Neural progenitor cell (in vitro differentiated cells): Measurements from ENCODE around the gene PHLPP1. TPM values are rescaled to one million over a fixed set of nuclear protein-coding genes. Genes with fewer than 3 reads are reported as not detected.

ENCODE experiments used
- DNase-seq: peaks from one replicate; pipeline ENCODE4 v3.0.0-alpha.2; 2016; ENCODE audit warnings: low spot score
- H2AFZ ChIP-seq: fragments of 200-600 bp; sonication (generic); replicated peaks from 2 replicates; pipeline ENCODE4 v1.6.1; 2016; ENCODE audit warnings: antibody characterized with exemption
- H3F3A ChIP-seq: fragments of 200-600 bp; sonication (generic); 2 replicates; pipeline ENCODE4 v1.6.1; 2016; ENCODE audit warnings: antibody characterized with exemption, low read depth
- H3K27ac ChIP-seq: fragments of 200-600 bp; sonication (generic); 2 replicates; pipeline ENCODE4 v1.5.1; 2016; ENCODE audit warnings: mild to moderate bottlenecking
- H3K27me3 ChIP-seq: fragments of 200-600 bp; sonication (generic); 2 replicates; pipeline ENCODE4 v1.6.1; 2016; ENCODE audit warnings: mild to moderate bottlenecking, moderate library complexity
- H3K36me3 ChIP-seq: fragments of 200-600 bp; sonication (generic); 2 replicates; pipeline ENCODE4 v1.5.1; 2016
- H3K4me1 ChIP-seq: fragments of 200-600 bp; sonication (generic); 2 replicates; pipeline ENCODE4 v1.6.1; 2016; ENCODE audit warnings: mixed run types
- H3K4me2 ChIP-seq: fragments of 200-600 bp; sonication (generic); 2 replicates; pipeline ENCODE4 v1.6.1; 2016
- H3K4me3 ChIP-seq: fragments of 200-600 bp; sonication (generic); 2 replicates; pipeline ENCODE4 v1.5.1; 2016
- H3K79me2 ChIP-seq: fragments of 200-600 bp; sonication (generic); 2 replicates; pipeline ENCODE4 v1.6.1; 2016; ENCODE audit warnings: low read depth
- H3K9ac ChIP-seq: fragments of 200-600 bp; sonication (generic); 2 replicates; pipeline ENCODE4 v1.6.1; 2016
- H3K9me3 ChIP-seq: fragments of 200-600 bp; sonication (generic); 2 replicates; pipeline ENCODE4 v1.5.1; 2016; ENCODE audit warnings: low read depth
- H4K20me1 ChIP-seq: fragments of 200-600 bp; sonication (generic); 2 replicates; pipeline ENCODE4 v1.6.1; 2016; ENCODE audit warnings: low read depth
- H3K27ac Mint-ChIP-seq: 3 replicates; pipeline ENCODE4 v1.8.0; 2021; ENCODE audit warnings: mixed read lengths
- H3K27me3 Mint-ChIP-seq: 2 replicates; pipeline ENCODE4 v1.8.0; 2022; ENCODE audit warnings: low read depth, mild to moderate bottlenecking, inconsistent platforms, moderate library complexity, mixed read lengths; ENCODE audit not compliant: insufficient read depth
- H3K36me3 Mint-ChIP-seq: 3 replicates; pipeline ENCODE4 v1.8.0; 2021; ENCODE audit warnings: mixed read lengths
- H3K4me1 Mint-ChIP-seq: 3 replicates; pipeline ENCODE4 v1.8.0; 2021; ENCODE audit warnings: mixed read lengths
- H3K4me3 Mint-ChIP-seq: 3 replicates; pipeline ENCODE4 v1.8.0; 2021; ENCODE audit warnings: mild to moderate bottlenecking, moderate library complexity, mixed read lengths
- H3K9me3 Mint-ChIP-seq: 3 replicates; pipeline ENCODE4 v1.8.0; 2020; ENCODE audit warnings: mixed read lengths
- CTCF ChIP-seq: fragments of 200-600 bp; sonication (generic); IDR thresholded peaks from 2 replicates; pipeline ENCODE4 v1.5.1; 2017; ENCODE audit warnings: antibody characterized with exemption, mild to moderate bottlenecking
- EZH2 ChIP-seq: fragments of 200-600 bp; sonication (generic); IDR thresholded peaks from 2 replicates; pipeline ENCODE4 v1.6.1; 2017; ENCODE audit warnings: antibody characterized with exemption, mild to moderate bottlenecking, moderate library complexity
- EZH2phosphoT487 ChIP-seq: fragments of 200-600 bp; sonication (generic); IDR thresholded peaks from 2 replicates; pipeline ENCODE4 v1.6.1; 2017; ENCODE audit warnings: antibody characterized with exemption
- total RNA-seq: library from RNA; depleted of rRNA; stranded (reverse); fragments of >200 nt; gene quantifications from 2 replicates; pipeline ENCODE4 v1.2.3, GENCODE V29; 2015; ENCODE audit warnings: low replicate concordance

Gene PHLPP1
- total RNA-seq, 1 donor from 2014 or later = 20.8 TPM

GRCh38 chr18:63001861-63002260, 286.5 kb downstream of the PHLPP1 start:
- Mint-ChIP-seq H3K9me3 (no peaks in the 10 kb centered on the region), H3K4me3 (no peak overlapping the region), H3K27ac (no peak overlapping the region), H3K27me3 (peaks cover 5% of the 10 kb centered on the region), H3K4me1 (peaks cover 4% of the 10 kb centered on the region), H3K36me3 (no peaks in the 10 kb centered on the region)
- Histone ChIP-seq H3K4me3 (no peak overlapping the region), H3K4me1 (no peaks in the 10 kb centered on the region), H3K36me3 (no peaks in the 10 kb centered on the region), H3K9me3 (no peaks in the 10 kb centered on the region), H3K79me2 (no peaks in the 10 kb centered on the region), H3K27ac (no peak overlapping the region), H4K20me1 (no peaks in the 10 kb centered on the region), H3K9ac (no peak overlapping the region), H3K4me2 (no peak overlapping the region), H3F3A (no peaks in the 10 kb centered on the region), H2AFZ (no peak overlapping the region), H3K27me3 (no peaks in the 10 kb centered on the region)
- TF ChIP-seq CTCF = no peak
- TF ChIP-seq EZH2phosphoT487 = no peak
- TF ChIP-seq EZH2 = no peak
- DNase-seq = no peak

DNA sequence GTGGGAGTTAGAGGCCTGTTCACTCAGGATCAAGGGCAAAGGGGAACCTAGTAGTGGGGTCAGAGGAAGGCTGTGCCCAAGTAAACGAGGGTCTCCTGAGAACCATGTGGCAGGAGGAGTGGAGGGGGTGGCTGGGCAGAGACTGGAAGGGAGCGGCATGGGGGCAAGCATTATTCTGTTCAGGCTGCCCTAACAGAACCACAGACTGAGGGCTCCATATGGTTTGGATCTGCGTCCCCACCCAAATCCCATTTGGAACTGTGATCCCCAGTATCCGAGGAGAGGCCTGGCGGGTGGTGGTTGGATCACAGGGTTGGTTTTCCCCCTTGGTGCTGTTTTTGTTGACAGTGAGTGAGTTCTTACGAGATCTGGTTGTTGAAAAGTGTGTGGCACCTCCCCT, 287.0 kb downstream of the PHLPP1 start:
- no peak overlapping the region for H3K27ac Mint-ChIP-seq
- Histone ChIP-seq H3F3A (no peaks in the 10 kb centered on the region), H4K20me1 (no peaks in the 10 kb centered on the region), H3K36me3 (no peaks in the 10 kb centered on the region), H3K9ac (no peak overlapping the region), H3K9me3 (no peaks in the 10 kb centered on the region), H2AFZ (no peak overlapping the region), H3K4me3 (no peak overlapping the region), H3K27me3 (no peaks in the 10 kb centered on the region), H3K27ac (no peak overlapping the region), H3K4me1 (no peaks in the 10 kb centered on the region), H3K79me2 (no peaks in the 10 kb centered on the region), H3K4me2 (no peak overlapping the region)
- peaks cover 5% of the 10 kb centered on the region for H3K27me3 Mint-ChIP-seq
- peaks cover under 1% of the 10 kb centered on the region for H3K4me1 Mint-ChIP-seq
- DNase-seq = no peak
- H3K4me3 Mint-ChIP-seq = no peak overlapping the region
- no peak for TF ChIP-seq EZH2phosphoT487
- TF ChIP-seq EZH2 = no peak
- TF ChIP-seq CTCF = no peak
- no peaks in the 10 kb centered on the region for H3K9me3 Mint-ChIP-seq
- no peaks in the 10 kb centered on the region for H3K36me3 Mint-ChIP-seq

GRCh38 chr18:63002803-63003445, 287.6 kb downstream of the PHLPP1 start:
- Histone ChIP-seq H3K4me3 (no peak overlapping the region), H3K79me2 (no peaks in the 10 kb centered on the region), H3K36me3 (no peaks in the 10 kb centered on the region), H3K4me1 (no peaks in the 10 kb centered on the region), H3K9me3 (no peaks in the 10 kb centered on the region), H4K20me1 (no peaks in the 10 kb centered on the region), H3F3A (no peaks in the 10 kb centered on the region), H3K27ac (no peak overlapping the region), H2AFZ (no peak overlapping the region), H3K27me3 (no peaks in the 10 kb centered on the region), H3K4me2 (no peak overlapping the region), H3K9ac (no peak overlapping the region)
- Mint-ChIP-seq H3K36me3 (no peaks in the 10 kb centered on the region), H3K27me3 (peaks cover 5% of the 10 kb centered on the region), H3K27ac (no peak overlapping the region), H3K4me1 (no peaks in the 10 kb centered on the region), H3K4me3 (peak overlapping the region; percentile 54), H3K9me3 (no peaks in the 10 kb centered on the region)
- TF ChIP-seq EZH2phosphoT487 (no peak), EZH2 (no peak), CTCF (no peak)
- DNase-seq = no peak
